Ishikawa (cell line): ENCODE measurements around the gene MYO5B.

Experiments
- FOXM1 ChIP-seq: IDR thresholded peaks from 2 replicates; pipeline ENCODE4 v1.6.1; 2012; ENCODE audit warnings: low read depth, borderline replicate concordance
- RAD21 ChIP-seq: IDR thresholded peaks from 2 replicates; pipeline ENCODE4 v1.6.1; 2012; ENCODE audit warnings: low read depth
- TAF1 ChIP-seq: IDR thresholded peaks from 2 replicates; pipeline ENCODE4 v1.6.1; 2012; ENCODE audit warnings: low read depth, mild to moderate bottlenecking
- TCF12 ChIP-seq: IDR thresholded peaks from 2 replicates; pipeline ENCODE4 v1.6.1; 2012; ENCODE audit warnings: low read depth
- TEAD4 ChIP-seq: IDR thresholded peaks from 2 replicates; pipeline ENCODE4 v1.6.1; 2012
- YY1 ChIP-seq: IDR thresholded peaks from 2 replicates; pipeline ENCODE4 v1.6.1; 2012; ENCODE audit warnings: low read depth
- TF ChIP-seq, protein P1 (sequence below): IDR thresholded peaks from 2 replicates; pipeline ENCODE4 v1.6.1; 2012; ENCODE audit warnings: low read depth, mild to moderate bottlenecking
- TF ChIP-seq, protein P2 (sequence below): IDR thresholded peaks from 2 replicates; pipeline ENCODE4 v1.6.1; 2012
- TF ChIP-seq, protein P3 (sequence below): IDR thresholded peaks from 2 replicates; pipeline ENCODE4 v1.6.1; 2012

DNA sequence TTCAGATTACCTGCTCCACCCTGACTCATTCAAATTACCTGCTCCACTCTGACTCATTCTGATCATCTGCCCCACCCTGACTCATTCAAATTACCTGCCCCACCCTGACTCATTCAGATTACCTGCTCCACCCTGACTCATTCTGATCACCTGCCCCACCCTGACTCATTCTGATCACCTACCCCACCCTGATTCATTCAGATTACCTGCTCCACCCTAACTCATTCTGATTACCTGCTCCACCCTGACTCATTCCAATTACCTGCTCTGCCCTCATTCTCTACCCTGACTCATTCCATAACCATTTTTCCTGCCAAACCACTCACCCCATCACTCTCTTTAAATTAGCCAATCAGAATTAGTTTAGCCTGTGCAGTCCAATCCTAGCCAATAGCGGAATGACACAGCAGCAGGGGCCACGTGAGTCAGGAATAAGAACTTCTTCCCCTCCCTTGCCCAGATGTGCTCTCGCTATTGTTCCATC, 45.2 kb upstream of the MYO5B start:
- TF ChIP-seq TAF1 (no peak), RAD21 (no peak), TEAD4 (no peak), YY1 (no peak), FOXM1 (no peak), TCF12 (no peak)
- TF ChIP-seq, protein P1, sequence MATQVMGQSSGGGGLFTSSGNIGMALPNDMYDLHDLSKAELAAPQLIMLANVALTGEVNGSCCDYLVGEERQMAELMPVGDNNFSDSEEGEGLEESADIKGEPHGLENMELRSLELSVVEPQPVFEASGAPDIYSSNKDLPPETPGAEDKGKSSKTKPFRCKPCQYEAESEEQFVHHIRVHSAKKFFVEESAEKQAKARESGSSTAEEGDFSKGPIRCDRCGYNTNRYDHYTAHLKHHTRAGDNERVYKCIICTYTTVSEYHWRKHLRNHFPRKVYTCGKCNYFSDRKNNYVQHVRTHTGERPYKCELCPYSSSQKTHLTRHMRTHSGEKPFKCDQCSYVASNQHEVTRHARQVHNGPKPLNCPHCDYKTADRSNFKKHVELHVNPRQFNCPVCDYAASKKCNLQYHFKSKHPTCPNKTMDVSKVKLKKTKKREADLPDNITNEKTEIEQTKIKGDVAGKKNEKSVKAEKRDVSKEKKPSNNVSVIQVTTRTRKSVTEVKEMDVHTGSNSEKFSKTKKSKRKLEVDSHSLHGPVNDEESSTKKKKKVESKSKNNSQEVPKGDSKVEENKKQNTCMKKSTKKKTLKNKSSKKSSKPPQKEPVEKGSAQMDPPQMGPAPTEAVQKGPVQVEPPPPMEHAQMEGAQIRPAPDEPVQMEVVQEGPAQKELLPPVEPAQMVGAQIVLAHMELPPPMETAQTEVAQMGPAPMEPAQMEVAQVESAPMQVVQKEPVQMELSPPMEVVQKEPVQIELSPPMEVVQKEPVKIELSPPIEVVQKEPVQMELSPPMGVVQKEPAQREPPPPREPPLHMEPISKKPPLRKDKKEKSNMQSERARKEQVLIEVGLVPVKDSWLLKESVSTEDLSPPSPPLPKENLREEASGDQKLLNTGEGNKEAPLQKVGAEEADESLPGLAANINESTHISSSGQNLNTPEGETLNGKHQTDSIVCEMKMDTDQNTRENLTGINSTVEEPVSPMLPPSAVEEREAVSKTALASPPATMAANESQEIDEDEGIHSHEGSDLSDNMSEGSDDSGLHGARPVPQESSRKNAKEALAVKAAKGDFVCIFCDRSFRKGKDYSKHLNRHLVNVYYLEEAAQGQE: no peak
- TF ChIP-seq, protein P2, sequence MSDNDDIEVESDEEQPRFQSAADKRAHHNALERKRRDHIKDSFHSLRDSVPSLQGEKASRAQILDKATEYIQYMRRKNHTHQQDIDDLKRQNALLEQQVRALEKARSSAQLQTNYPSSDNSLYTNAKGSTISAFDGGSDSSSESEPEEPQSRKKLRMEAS: no peak
- TF ChIP-seq, protein P3, sequence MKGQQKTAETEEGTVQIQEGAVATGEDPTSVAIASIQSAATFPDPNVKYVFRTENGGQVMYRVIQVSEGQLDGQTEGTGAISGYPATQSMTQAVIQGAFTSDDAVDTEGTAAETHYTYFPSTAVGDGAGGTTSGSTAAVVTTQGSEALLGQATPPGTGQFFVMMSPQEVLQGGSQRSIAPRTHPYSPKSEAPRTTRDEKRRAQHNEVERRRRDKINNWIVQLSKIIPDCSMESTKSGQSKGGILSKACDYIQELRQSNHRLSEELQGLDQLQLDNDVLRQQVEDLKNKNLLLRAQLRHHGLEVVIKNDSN: no peak
